Natural killer cell treated with Interleukin-12 subunit alpha and Interleukin-12 subunit beta and Interleukin-15 and Interleukin-18, amount 100 ng/mL, for 72 hours (primary cell): ENCODE results near the gene LUZP2. TPM values are rescaled to one million over a fixed set of nuclear protein-coding genes. Genes with fewer than 3 reads are reported as not detected.
"Not testable (repeated sequence)": the region's sequence is repeated elsewhere in the genome, so short reads cannot be mapped to it uniquely, and the experiment has no call there.

ENCODE experiments used
- ATAC-seq, 2 donors: fragments of 150-1000 bp; cut with Tn5 transposase in 1 of 2; sonication (Bioruptor Pico), chemical (Tn5 transposase) in 1 of 2; 2 replicates each; pipeline ENCODE4 v1.10.0; 2021
- DNase-seq: peaks from one replicate; pipeline ENCODE4 v3.0.0; 2022; ENCODE audit warnings: low spot score
- H3K27ac Mint-ChIP-seq, 2 donors: 1 replicate in 1 of 2; 2 replicates in 1 of 2; pipeline ENCODE4 v1.8.0; 2022; ENCODE audit warnings: mixed read lengths in 2 of 2, mild to moderate bottlenecking in 1 of 2, moderate library complexity in 1 of 2
- H3K27me3 Mint-ChIP-seq, 2 donors: 1 replicate in 1 of 2; 2 replicates in 1 of 2; pipeline ENCODE4 v1.8.0; 2022; ENCODE audit warnings: mixed read lengths in 2 of 2
- H3K36me3 Mint-ChIP-seq: one replicate; pipeline ENCODE4 v1.8.0; 2022; ENCODE audit warnings: mixed read lengths
- H3K4me1 Mint-ChIP-seq, 2 donors: 1 replicate in 1 of 2; 2 replicates in 1 of 2; pipeline ENCODE4 v1.8.0; 2022; ENCODE audit warnings: low read depth in 2 of 2, mixed read lengths in 2 of 2, mild to moderate bottlenecking in 1 of 2
- H3K4me3 Mint-ChIP-seq: one replicate; pipeline ENCODE4 v1.8.0; 2022; ENCODE audit warnings: mixed read lengths
- H3K9me3 Mint-ChIP-seq: 2 replicates; pipeline ENCODE4 v1.8.0; 2022; ENCODE audit warnings: mixed read lengths
- total RNA-seq, 2 donors: library from RNA; stranded (reverse); gene quantifications; one replicate each; pipeline ENCODE4 v1.2.3, GENCODE V29; 2022

Gene LUZP2
- total RNA-seq, 2 donors from 2014 or later = not detected

- no peak overlapping the region for H3K27ac Mint-ChIP-seq
- H3K4me1 Mint-ChIP-seq = no peaks in the 10 kb centered on the region
- DNase-seq = no peak
- no peak for ATAC-seq
- no peaks in the 10 kb centered on the region for H3K36me3 Mint-ChIP-seq
- no peak overlapping the region for H3K4me3 Mint-ChIP-seq
- peaks cover 12% of the 10 kb centered on the region for H3K9me3 Mint-ChIP-seq
- no peaks in the 10 kb centered on the region for H3K27me3 Mint-ChIP-seq
Measured at GRCh38 chr11:24925091-24925490, 428.2 kb downstream of the LUZP2 start.

DNA sequence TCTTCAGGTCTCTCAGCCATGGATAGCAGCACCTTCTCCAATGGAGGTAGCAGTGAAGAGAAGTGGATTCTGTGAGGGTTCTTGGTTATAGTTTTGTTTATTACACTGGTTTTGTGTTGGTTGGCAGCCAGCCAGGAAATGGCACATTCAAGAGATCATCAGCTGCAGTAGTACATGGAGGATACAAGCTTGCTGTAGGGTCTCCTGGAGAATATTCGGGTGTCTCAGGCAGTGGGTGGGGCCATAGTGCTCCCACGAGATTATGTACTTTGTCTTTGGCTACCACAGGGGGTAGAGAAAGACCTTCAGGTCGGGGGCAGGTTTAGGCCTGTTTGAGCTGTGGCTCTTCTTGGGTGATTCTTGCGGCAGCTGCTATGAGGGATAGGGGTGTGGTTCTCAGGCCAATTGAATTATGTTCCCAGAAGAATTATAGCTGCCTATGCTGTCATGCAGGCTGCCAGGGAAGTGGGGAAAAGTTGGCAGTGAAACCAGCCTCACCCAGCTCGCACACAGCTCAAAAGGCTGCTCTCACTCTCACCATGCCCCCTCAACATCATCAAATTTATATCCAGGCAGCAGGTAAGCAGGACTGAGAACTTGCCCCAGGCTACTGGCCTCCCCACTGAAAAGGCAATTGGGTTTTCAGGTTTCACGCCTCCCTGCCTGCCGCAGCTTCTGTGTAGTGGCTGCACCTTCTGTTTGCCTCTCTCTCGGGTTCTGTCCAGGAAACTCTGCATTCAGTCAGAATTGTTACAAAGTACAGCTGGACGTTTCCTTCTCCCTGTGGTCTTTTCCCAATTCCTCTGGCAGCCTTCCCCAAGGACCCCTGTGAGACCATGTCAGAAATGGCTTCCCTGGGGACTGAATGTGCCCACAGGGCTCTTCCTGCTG lies 435.5 kb downstream of the LUZP2 start:
- H3K36me3 Mint-ChIP-seq = peaks cover 4% of the 10 kb centered on the region
- H3K4me1 Mint-ChIP-seq = no peaks in the 10 kb centered on the region
- H3K27me3 Mint-ChIP-seq = no peaks in the 10 kb centered on the region
- no peak overlapping the region for H3K4me3 Mint-ChIP-seq
- ATAC-seq (no peak), DNase-seq (no peak)
- peaks cover 21% of the 10 kb centered on the region for H3K9me3 Mint-ChIP-seq
- no peak overlapping the region for H3K27ac Mint-ChIP-seq

- peaks cover 20% of the 10 kb centered on the region for H3K9me3 Mint-ChIP-seq
- no peak for ATAC-seq
- H3K36me3 Mint-ChIP-seq = peaks cover 4% of the 10 kb centered on the region
- no peak for DNase-seq
- no peaks in the 10 kb centered on the region for H3K4me1 Mint-ChIP-seq
- H3K4me3 Mint-ChIP-seq = no peak overlapping the region
- H3K27me3 Mint-ChIP-seq = no peaks in the 10 kb centered on the region
- no peak overlapping the region for H3K27ac Mint-ChIP-seq
Measured at GRCh38 chr11:24934733-24935439, 438.0 kb downstream of the LUZP2 start.

DNA sequence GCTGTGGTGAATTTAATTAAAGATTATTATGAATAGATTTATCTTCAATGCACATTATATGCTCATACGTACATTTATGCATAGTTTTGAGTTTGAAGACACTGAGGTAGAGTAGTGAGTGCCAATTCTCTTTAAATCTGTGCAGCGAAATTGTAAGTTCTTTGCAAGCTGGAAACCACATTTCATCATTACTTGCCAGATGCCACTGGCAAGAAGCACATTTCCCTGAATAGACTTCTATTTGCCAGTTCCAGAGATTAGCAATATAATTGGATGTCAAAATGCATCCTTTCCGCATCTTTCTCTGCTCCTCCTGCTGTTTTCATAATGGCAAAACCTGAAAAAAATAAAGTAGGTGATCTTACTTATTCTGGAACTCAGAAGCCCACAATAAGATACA lies 448.0 kb downstream of the LUZP2 start:
- H3K27me3 Mint-ChIP-seq = no peaks in the 10 kb centered on the region
- no peak overlapping the region for H3K27ac Mint-ChIP-seq
- H3K4me3 Mint-ChIP-seq = no peak overlapping the region
- peaks cover 8% of the 10 kb centered on the region for H3K9me3 Mint-ChIP-seq
- DNase-seq = no peak
- no peak for ATAC-seq
- H3K36me3 Mint-ChIP-seq = no peaks in the 10 kb centered on the region
- no peaks in the 10 kb centered on the region for H3K4me1 Mint-ChIP-seq

- no peaks in the 10 kb centered on the region for H3K4me1 Mint-ChIP-seq
- no peak for DNase-seq
- H3K27me3 Mint-ChIP-seq = no peaks in the 10 kb centered on the region
- peaks cover 12% of the 10 kb centered on the region for H3K9me3 Mint-ChIP-seq
- H3K27ac Mint-ChIP-seq = no peak overlapping the region
- H3K36me3 Mint-ChIP-seq = no peaks in the 10 kb centered on the region
- H3K4me3 Mint-ChIP-seq = no peak overlapping the region
- ATAC-seq = no peak
Measured at GRCh38 chr11:24949406-24949805, 452.6 kb downstream of the LUZP2 start.

GRCh38 chr11:24963852-24964251 lies 467.0 kb downstream of the LUZP2 start:
- Mint-ChIP-seq H3K4me1 (no peaks in the 10 kb centered on the region), H3K27me3 (no peaks in the 10 kb centered on the region), H3K9me3 (peaks cover 14% of the 10 kb centered on the region), H3K27ac (no peak overlapping the region), H3K4me3 (no peak overlapping the region), H3K36me3 (peaks cover 4% of the 10 kb centered on the region)
- DNase-seq (no peak), ATAC-seq (no peak)

DNA sequence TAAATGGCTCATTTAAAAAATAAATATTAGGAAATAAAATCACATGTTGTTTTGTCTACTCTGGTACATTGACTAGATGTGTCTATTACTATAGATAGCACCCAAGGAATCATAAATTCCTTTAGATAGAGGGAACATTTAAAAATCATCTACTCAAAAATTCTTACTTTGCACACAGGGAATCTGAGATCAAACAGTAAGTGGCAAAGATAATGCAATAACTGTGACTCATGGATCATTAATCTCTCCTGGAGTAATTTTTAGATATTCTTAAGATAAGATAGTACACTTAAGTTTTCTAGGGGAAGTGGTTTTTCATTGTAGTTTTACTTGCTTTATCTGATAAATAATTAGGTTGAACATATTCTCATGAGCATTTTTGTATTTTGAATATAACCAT lies 468.9 kb downstream of the LUZP2 start:
- no peak for ATAC-seq
- no peak overlapping the region for H3K4me3 Mint-ChIP-seq

DNA sequence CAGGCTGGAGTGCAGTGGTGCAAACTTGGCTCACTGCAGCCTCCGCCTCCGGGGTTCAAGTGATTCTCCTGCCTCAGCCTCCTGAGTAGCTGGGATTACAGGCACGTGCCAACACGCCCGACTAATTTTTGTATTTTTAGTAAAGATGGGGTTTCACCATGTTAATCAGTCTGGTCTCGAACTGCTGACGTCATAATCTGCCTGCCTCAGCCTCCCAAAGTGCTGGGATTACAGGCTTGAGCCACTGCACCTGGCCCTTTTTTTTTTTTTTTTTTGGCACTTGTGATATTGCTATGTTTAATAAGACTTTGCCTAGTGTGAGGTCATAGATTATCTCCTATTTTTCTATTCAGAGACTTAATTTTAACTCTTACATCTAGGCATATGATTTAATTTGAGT lies 497.1 kb downstream of the LUZP2 start:
- not testable (repeated sequence) for H3K27me3 Mint-ChIP-seq, ATAC-seq, H3K4me1 Mint-ChIP-seq, H3K36me3 Mint-ChIP-seq, H3K4me3 Mint-ChIP-seq, DNase-seq, H3K9me3 Mint-ChIP-seq, H3K27ac Mint-ChIP-seq

More for the DNA sequence above, 468.9 kb downstream of the LUZP2 start:
- peaks cover 11% of the 10 kb centered on the region for H3K9me3 Mint-ChIP-seq
- H3K27ac Mint-ChIP-seq = no peak overlapping the region
- DNase-seq = no peak
- H3K4me1 Mint-ChIP-seq = no peaks in the 10 kb centered on the region
- H3K27me3 Mint-ChIP-seq = no peaks in the 10 kb centered on the region
- peaks cover 3% of the 10 kb centered on the region for H3K36me3 Mint-ChIP-seq

DNA sequence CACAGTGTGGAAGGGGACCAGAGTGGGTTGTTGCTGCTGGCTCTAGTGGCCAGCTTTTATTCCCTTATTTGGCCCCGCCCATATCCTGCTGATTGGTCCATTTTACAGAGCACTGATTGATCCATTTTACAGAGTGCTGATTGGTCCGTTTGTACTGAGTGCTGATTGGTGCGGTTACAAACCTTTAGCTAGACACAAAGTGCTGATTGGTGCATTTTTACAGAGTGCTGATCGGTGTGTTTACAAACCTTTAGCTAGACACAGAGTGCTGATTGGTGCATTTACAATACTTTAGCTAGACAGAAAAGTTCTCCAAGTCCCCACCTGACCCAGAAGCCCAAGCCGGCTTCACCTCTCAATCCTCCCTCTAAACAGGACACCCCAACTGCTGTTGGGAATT lies 503.1 kb downstream of the LUZP2 start:
- peaks cover 22% of the 10 kb centered on the region for H3K9me3 Mint-ChIP-seq
- H3K27me3 Mint-ChIP-seq, H3K4me1 Mint-ChIP-seq, H3K36me3 Mint-ChIP-seq, DNase-seq, H3K27ac Mint-ChIP-seq, ATAC-seq, H3K4me3 Mint-ChIP-seq: not testable (repeated sequence)

GRCh38 chr11:25037431-25037830 lies 540.6 kb downstream of the LUZP2 start:
- Mint-ChIP-seq H3K27ac (no peak overlapping the region), H3K36me3 (no peaks in the 10 kb centered on the region)
- no peak for ATAC-seq

DNA sequence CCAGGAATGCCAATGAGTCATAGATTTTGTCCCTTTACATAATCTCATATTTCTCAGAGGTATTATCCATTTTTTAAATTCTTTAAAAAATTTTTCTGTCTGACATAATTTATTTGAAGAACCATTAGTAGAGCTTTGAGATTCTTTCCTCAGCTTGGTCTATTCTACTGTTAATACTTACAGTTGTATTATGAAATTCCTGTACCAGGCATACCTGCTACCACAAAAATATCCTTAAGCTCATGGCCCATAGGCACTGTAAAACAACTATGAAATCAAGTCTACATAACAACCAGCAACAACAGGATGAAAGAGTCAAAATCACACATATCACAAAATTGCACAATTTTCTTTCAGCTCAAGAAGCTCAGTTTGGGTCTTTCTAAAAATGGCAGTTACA lies 541.3 kb downstream of the LUZP2 start:
- no peaks in the 10 kb centered on the region for H3K4me1 Mint-ChIP-seq
- no peak overlapping the region for H3K27ac Mint-ChIP-seq
- H3K4me3 Mint-ChIP-seq = no peak overlapping the region
- no peak for ATAC-seq
- no peaks in the 10 kb centered on the region for H3K36me3 Mint-ChIP-seq
- H3K27me3 Mint-ChIP-seq = no peaks in the 10 kb centered on the region
- H3K9me3 Mint-ChIP-seq = peaks cover 32% of the 10 kb centered on the region
- no peak for DNase-seq

More at GRCh38 chr11:25037431-25037830, 540.6 kb downstream of the LUZP2 start:
- Mint-ChIP-seq H3K9me3 (peaks cover 27% of the 10 kb centered on the region), H3K4me3 (no peak overlapping the region), H3K4me1 (no peaks in the 10 kb centered on the region), H3K27me3 (no peaks in the 10 kb centered on the region)
- no peak for DNase-seq

DNA sequence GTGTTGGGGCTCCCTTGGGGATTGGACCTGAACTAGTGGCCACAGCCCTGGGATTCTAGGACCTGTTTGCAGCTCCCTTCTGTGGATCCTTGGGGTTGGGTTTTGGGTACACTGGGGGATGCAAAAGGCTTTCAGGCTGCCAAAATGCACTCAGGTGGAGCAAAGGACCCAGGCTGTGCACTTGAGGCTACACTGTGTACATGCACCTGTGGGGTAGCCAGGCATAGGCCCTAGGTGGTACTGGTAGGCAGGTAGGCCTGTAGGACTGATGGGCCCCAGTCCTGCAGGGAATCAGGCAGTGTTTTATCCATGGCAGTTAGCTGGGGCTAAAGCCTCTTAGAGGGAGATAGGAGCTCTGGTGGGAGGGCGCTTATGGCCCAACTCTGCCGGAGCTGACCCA lies 542.3 kb downstream of the LUZP2 start:
- DNase-seq (no peak), ATAC-seq (no peak)
- Mint-ChIP-seq H3K36me3 (no peaks in the 10 kb centered on the region), H3K4me1 (no peaks in the 10 kb centered on the region), H3K9me3 (peaks cover 27% of the 10 kb centered on the region), H3K27me3 (no peaks in the 10 kb centered on the region), H3K27ac (no peak overlapping the region), H3K4me3 (no peak overlapping the region)

- H3K9me3 Mint-ChIP-seq = peaks cover 4% of the 10 kb centered on the region
Measured at GRCh38 chr11:25048632-25049031, 551.8 kb downstream of the LUZP2 start.

GRCh38 chr11:25052844-25053243 lies 556.0 kb downstream of the LUZP2 start:
- H3K9me3 Mint-ChIP-seq = peaks cover 5% of the 10 kb centered on the region
- no peaks in the 10 kb centered on the region for H3K36me3 Mint-ChIP-seq
- DNase-seq (no peak), ATAC-seq (no peak)
- H3K4me1 Mint-ChIP-seq = no peaks in the 10 kb centered on the region
- no peaks in the 10 kb centered on the region for H3K27me3 Mint-ChIP-seq
- no peak overlapping the region for H3K4me3 Mint-ChIP-seq
- no peak overlapping the region for H3K27ac Mint-ChIP-seq

More at GRCh38 chr11:25048632-25049031, 551.8 kb downstream of the LUZP2 start:
- DNase-seq = no peak
- Mint-ChIP-seq H3K27ac (no peak overlapping the region), H3K27me3 (no peaks in the 10 kb centered on the region), H3K4me3 (no peak overlapping the region), H3K36me3 (peaks cover 4% of the 10 kb centered on the region), H3K4me1 (no peaks in the 10 kb centered on the region)
- ATAC-seq = no peak
